Type B pancreatic cell (in vitro differentiated cells): ENCODE results near the gene ADAMTS4. TPM values are rescaled to one million over a fixed set of nuclear protein-coding genes. Genes with fewer than 3 reads are reported as not detected.
A peak's percentile ranks its signal among the peaks of the same experiment; 100 is the strongest.

Experiments used
- DNase-seq: peaks from one replicate; pipeline ENCODE4 v3.0.0; 2021; ENCODE audit warnings: mixed read lengths; ENCODE audit not compliant: unreplicated experiment; ENCODE audit errors: extremely low spot score
- H3K27ac Mint-ChIP-seq: 2 replicates; pipeline ENCODE4 v1.8.0; 2021; ENCODE audit warnings: mild to moderate bottlenecking, mixed read lengths
- H3K27me3 Mint-ChIP-seq: 2 replicates; pipeline ENCODE4 v1.8.0; 2021; ENCODE audit warnings: mixed read lengths
- H3K36me3 Mint-ChIP-seq: 2 replicates; pipeline ENCODE4 v1.8.0; 2021; ENCODE audit warnings: mixed read lengths
- H3K4me1 Mint-ChIP-seq: one replicate; pipeline ENCODE4 v1.8.0; 2021; ENCODE audit warnings: mixed read lengths; ENCODE audit not compliant: unreplicated experiment
- H3K4me3 Mint-ChIP-seq: 2 replicates; pipeline ENCODE4 v1.8.0; 2021; ENCODE audit warnings: mild to moderate bottlenecking, mixed read lengths
- H3K9me3 Mint-ChIP-seq: 2 replicates; pipeline ENCODE4 v1.8.0; 2021; ENCODE audit warnings: mixed read lengths
- long read RNA-seq: library from polyadenylated mRNA; unstranded; transcript quantifications from one replicate; pipeline ENCODE4 v2.0.0, GENCODE V29; 2020
- total RNA-seq: library from RNA; stranded (reverse); gene quantifications from 2 replicates; pipeline ENCODE4 v1.2.1, GENCODE V29; 2021; ENCODE audit warnings: low replicate concordance
- TF ChIP-seq, protein P1 (sequence below): fragments of 200-600 bp; sonication (generic); conservative IDR thresholded peaks from 2 replicates; pipeline ENCODE4 v1.5.0; 2021; ENCODE audit warnings: antibody characterized with exemption, mild to moderate bottlenecking

The ADAMTS4 gene, protein sequence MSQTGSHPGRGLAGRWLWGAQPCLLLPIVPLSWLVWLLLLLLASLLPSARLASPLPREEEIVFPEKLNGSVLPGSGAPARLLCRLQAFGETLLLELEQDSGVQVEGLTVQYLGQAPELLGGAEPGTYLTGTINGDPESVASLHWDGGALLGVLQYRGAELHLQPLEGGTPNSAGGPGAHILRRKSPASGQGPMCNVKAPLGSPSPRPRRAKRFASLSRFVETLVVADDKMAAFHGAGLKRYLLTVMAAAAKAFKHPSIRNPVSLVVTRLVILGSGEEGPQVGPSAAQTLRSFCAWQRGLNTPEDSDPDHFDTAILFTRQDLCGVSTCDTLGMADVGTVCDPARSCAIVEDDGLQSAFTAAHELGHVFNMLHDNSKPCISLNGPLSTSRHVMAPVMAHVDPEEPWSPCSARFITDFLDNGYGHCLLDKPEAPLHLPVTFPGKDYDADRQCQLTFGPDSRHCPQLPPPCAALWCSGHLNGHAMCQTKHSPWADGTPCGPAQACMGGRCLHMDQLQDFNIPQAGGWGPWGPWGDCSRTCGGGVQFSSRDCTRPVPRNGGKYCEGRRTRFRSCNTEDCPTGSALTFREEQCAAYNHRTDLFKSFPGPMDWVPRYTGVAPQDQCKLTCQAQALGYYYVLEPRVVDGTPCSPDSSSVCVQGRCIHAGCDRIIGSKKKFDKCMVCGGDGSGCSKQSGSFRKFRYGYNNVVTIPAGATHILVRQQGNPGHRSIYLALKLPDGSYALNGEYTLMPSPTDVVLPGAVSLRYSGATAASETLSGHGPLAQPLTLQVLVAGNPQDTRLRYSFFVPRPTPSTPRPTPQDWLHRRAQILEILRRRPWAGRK
- 0.10 and 2.5 TPM in 2 replicates for total RNA-seq
- long read RNA-seq, result 0 reads

- peak within 1 kb of the TSS; percentile 50 for H3K27ac Mint-ChIP-seq
- H3K4me1 Mint-ChIP-seq, result peaks cover 27% of the 10 kb centered on the region
- H3K36me3 Mint-ChIP-seq, result peaks cover under 1% of the 10 kb centered on the region
- H3K9me3 Mint-ChIP-seq, result no peaks in the 10 kb centered on the region
- H3K4me3 Mint-ChIP-seq, result peak within 1 kb of the TSS; percentile 76
- H3K27me3 Mint-ChIP-seq, result peaks cover 9% of the 10 kb centered on the region
- DNase-seq, result no peak
- TF ChIP-seq, protein P1, sequence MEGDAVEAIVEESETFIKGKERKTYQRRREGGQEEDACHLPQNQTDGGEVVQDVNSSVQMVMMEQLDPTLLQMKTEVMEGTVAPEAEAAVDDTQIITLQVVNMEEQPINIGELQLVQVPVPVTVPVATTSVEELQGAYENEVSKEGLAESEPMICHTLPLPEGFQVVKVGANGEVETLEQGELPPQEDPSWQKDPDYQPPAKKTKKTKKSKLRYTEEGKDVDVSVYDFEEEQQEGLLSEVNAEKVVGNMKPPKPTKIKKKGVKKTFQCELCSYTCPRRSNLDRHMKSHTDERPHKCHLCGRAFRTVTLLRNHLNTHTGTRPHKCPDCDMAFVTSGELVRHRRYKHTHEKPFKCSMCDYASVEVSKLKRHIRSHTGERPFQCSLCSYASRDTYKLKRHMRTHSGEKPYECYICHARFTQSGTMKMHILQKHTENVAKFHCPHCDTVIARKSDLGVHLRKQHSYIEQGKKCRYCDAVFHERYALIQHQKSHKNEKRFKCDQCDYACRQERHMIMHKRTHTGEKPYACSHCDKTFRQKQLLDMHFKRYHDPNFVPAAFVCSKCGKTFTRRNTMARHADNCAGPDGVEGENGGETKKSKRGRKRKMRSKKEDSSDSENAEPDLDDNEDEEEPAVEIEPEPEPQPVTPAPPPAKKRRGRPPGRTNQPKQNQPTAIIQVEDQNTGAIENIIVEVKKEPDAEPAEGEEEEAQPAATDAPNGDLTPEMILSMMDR, result no peak
Measured at GRCh38 chr1:161198897-161199431, at the start of gene ADAMTS4. ADAMTS4 (minus strand) TSS chr1:161199054; CDS start chr1:161198627, 427 bp downstream.

DNA sequence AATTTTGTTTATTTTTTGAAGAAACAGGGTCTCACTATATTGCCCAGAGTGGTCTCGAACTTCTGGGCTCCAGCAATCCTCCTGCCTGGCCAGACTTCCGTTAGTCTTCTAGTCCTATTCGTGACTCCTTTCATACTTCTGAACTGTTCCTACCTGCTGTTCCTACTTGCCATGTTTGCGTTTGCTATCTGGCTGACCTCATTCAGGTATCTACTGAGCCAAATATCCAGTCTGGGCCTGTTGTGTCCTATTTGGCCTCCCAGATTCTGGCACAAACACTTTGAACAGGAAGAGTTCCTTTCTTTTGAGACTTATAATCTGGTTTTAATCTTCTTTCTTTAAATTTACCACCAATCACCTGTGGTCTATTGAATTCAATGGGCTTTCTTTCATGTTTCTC lies 46.0 kb upstream of the ADAMTS4 start:
- H3K27me3 Mint-ChIP-seq, result peaks cover 14% of the 10 kb centered on the region
- H3K27ac Mint-ChIP-seq, result no peak overlapping the region
- no peak overlapping the region for H3K4me3 Mint-ChIP-seq
- H3K36me3 Mint-ChIP-seq, result no peaks in the 10 kb centered on the region
- no peak for DNase-seq
- H3K4me1 Mint-ChIP-seq, result no peaks in the 10 kb centered on the region
- H3K9me3 Mint-ChIP-seq, result no peaks in the 10 kb centered on the region
- TF ChIP-seq, protein P1, result no peak

DNA sequence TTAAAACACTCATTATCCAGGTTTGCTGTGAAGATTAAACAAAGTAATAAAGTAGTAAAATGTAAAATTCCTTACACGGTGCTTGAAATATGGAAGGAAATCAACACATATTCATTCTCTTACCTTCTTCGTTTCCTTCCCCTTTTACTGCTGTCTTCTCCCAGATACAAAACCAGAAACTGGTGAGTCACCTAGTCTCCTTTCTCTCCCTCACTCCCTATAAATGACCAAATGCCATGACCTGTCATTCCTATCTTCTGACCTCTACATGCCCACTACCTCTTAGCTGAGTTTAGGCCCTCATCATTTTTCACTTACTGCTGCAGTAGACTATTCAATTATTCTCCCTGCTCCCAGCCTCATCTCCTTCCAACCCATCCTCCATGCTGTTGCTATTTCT lies 43.5 kb upstream of the ADAMTS4 start:
- DNase-seq, result no peak
- TF ChIP-seq, protein P1, result no peak
- peaks cover 12% of the 10 kb centered on the region for H3K27me3 Mint-ChIP-seq
- no peaks in the 10 kb centered on the region for H3K36me3 Mint-ChIP-seq
- H3K4me1 Mint-ChIP-seq, result no peaks in the 10 kb centered on the region
- no peaks in the 10 kb centered on the region for H3K9me3 Mint-ChIP-seq
- no peak overlapping the region for H3K27ac Mint-ChIP-seq
- no peak overlapping the region for H3K4me3 Mint-ChIP-seq

DNA sequence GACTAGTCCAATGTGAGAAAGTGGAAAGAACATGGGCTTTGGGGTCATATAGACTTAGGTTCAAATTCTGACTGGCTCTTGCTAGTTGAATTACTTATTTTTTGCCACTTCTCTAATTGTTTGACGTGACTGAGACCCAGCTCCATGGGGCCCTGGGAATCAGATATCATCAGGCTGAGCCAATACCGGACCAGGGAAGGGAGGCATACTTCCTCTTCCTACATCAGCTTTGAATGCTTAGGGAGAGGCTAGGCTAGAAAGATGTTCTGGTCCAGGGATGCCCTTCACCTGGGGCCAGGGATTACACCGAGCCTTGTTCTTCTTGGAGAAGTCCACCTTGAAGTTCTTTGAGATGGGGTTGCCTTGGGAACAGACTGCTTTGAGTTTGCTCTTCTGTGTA lies 42.8 kb upstream of the ADAMTS4 start:
- DNase-seq, result no peak
- no peaks in the 10 kb centered on the region for H3K36me3 Mint-ChIP-seq
- H3K4me3 Mint-ChIP-seq, result no peak overlapping the region
- no peaks in the 10 kb centered on the region for H3K9me3 Mint-ChIP-seq
- TF ChIP-seq, protein P1, result no peak
- peaks cover 12% of the 10 kb centered on the region for H3K27me3 Mint-ChIP-seq
- no peak overlapping the region for H3K27ac Mint-ChIP-seq
- no peaks in the 10 kb centered on the region for H3K4me1 Mint-ChIP-seq

- Mint-ChIP-seq H3K27ac (no peak within 1 kb of the TSS), H3K27me3 (peaks cover 12% of the 10 kb centered on the region), H3K36me3 (no peaks in the 10 kb centered on the region), H3K4me1 (no peaks in the 10 kb centered on the region), H3K4me3 (no peak within 1 kb of the TSS), H3K9me3 (no peaks in the 10 kb centered on the region)
- DNase-seq, result no peak
- TF ChIP-seq, protein P1, result no peak
Measured at GRCh38 chr1:161238039-161238473, 39.2 kb upstream of the ADAMTS4 start, which contains the start of gene NR1I3. NR1I3 (minus strand) TSS chr1:161238203; CDS start chr1:161236565, 1,638 bp downstream.
